GM11168 (cell line): ENCODE results near the gene NPIPA8.
"Not testable (repeated sequence)": the region's sequence is repeated elsewhere in the genome, so short reads cannot be mapped to it uniquely, and the experiment has no call there.

ENCODE experiments used
- in situ Hi-C: fragments of 300-500 bp; cut with MboI; formaldehyde crosslinking; loops from one replicate; pipeline ENCODE4 v1.12.0; 2022; ENCODE audit warnings: low sequenced_read_pairs; ENCODE audit not compliant: unreplicated experiment

The NPIPA8 gene

GRCh38 chr16:18286342-18286741 lies 50.2 kb downstream of the NPIPA8 start:
- in situ Hi-C loops: not testable (repeated sequence)

- in situ Hi-C loops: not testable (repeated sequence)
These were observed 56.2 kb downstream of the NPIPA8 start for GRCh38 chr16:18280319-18280718.

GRCh38 chr16:18276756-18277155 lies 59.8 kb downstream of the NPIPA8 start:
- in situ Hi-C loops: not testable (repeated sequence)

- in situ Hi-C loops: not testable (repeated sequence)
These were observed 66.4 kb downstream of the NPIPA8 start for GRCh38 chr16:18270171-18270570.
